Limb (tissue), 2 donors: ENCODE results near the gene ITSN1.
"Not testable (repeated sequence)": the region's sequence is repeated elsewhere in the genome, so short reads cannot be mapped to it uniquely, and the experiment has no call there.

Source experiments
- DNase-seq, 2 donors: peaks; one replicate each; pipeline ENCODE4 v3.0.0-alpha.2; 2016; ENCODE audit errors: extremely low spot score in 2 of 2

Gene ITSN1

GRCh38 chr21:33767960-33768359 is 125.7 kb downstream of the ITSN1 start:
- no peak for DNase-seq

- DNase-seq: no peak
Measured at GRCh38 chr21:33769057-33769456, 126.8 kb downstream of the ITSN1 start.

- DNase-seq: no peak
Measured at GRCh38 chr21:33770542-33770941, 128.2 kb downstream of the ITSN1 start.

DNA sequence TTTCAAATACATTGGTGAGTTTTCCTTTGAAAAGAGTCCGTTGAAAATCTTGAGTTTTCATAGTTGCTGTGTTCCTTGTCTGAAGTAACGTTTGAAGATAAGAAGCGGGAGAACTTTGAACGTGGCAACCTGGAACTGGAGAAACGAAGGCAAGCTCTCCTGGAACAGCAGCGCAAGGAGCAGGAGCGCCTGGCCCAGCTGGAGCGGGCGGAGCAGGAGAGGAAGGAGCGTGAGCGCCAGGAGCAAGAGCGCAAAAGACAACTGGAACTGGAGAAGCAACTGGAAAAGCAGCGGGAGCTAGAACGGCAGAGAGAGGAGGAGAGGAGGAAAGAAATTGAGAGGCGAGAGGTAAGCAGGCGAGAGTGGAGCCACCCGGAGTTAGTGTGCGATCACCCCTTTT is 129.7 kb downstream of the ITSN1 start:
- DNase-seq: no peak

DNA sequence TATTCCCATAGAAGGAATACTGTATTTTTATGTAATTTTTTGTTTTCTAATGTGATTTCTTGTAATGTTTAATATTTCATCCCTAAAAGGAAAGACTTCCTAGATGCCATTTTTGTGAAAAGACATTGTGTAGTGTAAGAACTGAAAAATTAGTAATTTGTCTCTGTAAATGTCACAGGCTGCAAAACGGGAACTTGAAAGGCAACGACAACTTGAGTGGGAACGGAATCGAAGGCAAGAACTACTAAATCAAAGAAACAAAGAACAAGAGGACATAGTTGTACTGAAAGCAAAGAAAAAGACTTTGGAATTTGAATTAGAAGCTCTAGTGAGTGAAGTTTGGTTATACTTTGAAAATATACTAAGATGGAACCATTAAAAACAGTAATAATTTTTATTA is 132.2 kb downstream of the ITSN1 start:
- DNase-seq: no peak

- no peak for DNase-seq
Measured at GRCh38 chr21:33775100-33775828, 133.0 kb downstream of the ITSN1 start.

GRCh38 chr21:33780631-33781030 is 138.3 kb downstream of the ITSN1 start:
- no peak for DNase-seq

DNA sequence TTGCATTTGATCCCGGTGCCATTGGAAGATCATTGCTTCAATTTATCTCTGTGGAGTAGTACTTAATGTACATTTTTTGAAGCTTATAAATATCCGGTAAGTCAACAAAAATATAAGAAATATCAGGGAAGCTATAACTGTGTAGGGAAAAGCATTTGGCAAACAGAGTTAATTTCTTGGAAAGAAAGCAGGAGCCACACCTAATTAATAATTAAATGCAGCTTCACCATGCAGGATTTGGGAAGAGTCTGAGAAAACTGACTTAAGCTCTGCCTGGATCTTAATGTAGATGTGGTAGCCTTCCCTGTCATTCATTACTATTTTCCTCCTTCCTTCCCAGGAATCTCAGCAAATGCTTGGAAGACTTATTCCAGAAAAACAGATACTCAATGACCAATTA is 138.8 kb downstream of the ITSN1 start:
- DNase-seq: no peak

DNA sequence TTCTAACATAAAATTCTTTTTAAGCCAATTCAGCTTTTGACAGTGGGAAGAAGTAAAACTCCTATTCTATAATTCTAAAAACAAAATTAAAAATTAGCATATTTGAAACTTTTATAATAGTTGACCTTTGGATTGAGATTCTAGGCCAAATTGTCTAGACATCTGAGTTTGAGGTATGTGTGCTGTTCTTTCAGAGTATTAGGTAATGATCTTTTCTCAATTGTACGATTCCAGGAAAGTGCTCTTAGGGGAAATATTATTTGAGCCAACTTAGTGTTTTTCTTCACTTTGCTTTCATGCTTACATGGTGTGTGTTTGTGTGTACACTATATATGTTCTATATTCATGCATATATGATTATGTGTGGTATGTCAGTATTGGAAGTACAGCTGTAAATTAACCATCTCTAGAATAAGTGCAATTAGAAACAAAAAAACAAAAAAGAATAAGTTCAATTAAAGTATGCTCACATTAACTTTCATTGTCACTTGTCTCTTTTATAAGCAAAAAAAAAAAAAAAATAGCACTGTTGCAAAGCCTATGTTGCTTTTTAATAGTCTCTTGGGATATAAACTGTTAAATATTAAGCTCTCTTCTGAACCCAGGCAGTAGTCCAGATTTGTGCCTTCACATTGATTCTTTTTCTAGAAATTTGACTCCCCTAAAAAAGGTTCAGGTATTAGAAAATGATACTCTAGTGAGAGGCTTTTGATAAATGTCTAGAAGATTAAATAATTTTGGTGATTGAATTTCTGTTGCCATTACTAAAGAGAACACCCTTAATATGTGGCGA is 141.1 kb downstream of the ITSN1 start:
- no peak for DNase-seq

DNA sequence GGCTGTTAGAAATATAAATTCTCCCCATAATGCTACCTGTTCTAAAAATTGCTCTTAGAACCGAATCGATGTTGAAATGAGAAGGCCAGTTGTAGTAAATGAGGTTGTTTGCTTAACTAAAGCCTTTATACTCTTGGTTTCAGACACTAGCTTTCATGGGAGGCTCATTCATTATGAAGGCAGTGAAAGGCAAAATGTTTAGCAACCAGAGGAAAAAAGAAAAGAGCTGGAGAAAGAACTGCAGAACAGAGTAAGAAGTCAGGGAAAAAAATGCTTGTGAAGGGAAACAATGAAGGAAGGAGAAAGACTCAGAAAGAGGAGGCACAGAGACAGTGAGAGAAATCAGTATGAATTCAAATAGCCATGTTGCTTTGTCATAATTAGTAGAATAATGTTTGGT is 145.1 kb downstream of the ITSN1 start:
- DNase-seq: no peak

DNA sequence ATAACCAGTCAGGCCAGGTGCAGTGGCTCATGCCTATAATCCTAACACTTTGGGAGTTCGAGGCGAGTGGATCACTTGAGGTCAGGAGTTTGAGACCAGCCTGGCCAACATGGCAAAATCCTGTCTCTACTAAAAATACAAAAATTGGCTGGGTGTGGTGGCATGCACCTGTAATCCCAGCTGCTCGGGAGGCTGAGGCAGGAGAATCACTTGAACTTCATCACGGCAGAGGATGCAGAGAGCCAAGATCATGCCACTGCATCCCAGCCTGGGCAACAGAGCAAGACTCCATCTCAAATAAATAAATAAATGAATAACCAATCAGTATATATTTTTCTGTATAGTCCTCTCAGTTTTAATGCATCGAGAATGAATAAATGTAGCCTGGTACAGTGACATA is 146.1 kb downstream of the ITSN1 start:
- not testable (repeated sequence) for DNase-seq

DNA sequence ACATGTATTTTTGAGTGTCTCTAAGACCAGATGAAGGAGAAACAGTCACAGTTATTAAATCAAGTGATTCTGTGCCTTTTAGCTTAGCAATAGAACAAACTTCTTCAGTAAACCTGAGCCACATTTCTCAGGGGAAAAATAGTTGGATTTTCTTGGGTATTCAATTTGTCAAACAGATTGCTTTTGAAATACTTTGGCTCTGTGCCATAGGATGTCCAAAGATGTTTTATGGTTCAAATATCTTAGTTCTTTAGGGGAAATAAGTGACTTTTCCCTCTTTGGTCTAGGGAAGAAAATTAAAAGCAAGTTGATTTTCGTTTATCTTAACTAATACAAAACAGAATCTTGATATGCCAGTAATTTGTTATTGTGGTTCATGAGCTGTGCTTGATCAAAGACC is 147.4 kb downstream of the ITSN1 start:
- no peak for DNase-seq

DNA sequence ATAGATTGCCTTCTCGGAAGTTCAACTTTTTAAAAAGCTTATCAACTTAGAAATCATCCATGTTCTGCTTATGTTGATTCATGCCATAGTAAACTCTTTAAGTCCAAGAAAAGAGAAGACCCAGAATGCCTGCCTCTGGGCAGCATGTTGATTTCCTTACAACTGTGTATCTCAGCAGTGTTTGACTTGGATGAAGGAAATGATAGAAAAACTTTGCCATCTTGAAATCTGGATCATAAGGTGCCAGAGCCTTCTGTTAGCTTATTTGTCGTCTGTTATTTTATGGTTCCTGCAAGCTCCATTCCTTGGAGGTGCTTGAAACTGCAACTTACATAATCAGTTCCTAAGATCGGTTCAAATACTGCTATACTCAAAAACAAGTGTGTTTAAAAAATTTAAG is 148.8 kb downstream of the ITSN1 start:
- no peak for DNase-seq

- no peak for DNase-seq
Measured at GRCh38 chr21:33794596-33794995, 152.3 kb downstream of the ITSN1 start.

DNA sequence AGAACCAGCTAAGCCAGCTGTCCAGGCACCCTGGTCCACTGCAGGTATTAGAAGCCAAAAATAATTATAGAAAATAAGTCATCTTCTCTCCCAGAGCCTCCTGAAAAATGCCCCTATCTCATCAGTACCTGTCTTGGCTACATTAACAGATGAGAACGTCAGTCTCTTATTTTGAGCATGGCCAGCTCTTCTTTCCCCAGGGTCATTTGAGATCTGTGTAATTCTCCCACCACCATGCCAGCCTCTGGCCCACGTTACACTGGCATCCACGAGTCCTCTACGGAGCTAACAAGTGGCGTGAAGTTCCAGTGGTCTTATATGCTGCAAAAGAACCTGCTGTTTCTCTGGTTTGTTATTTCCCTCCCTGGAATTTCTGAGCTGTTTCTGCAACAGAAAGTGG is 155.3 kb downstream of the ITSN1 start:
- no peak for DNase-seq

DNA sequence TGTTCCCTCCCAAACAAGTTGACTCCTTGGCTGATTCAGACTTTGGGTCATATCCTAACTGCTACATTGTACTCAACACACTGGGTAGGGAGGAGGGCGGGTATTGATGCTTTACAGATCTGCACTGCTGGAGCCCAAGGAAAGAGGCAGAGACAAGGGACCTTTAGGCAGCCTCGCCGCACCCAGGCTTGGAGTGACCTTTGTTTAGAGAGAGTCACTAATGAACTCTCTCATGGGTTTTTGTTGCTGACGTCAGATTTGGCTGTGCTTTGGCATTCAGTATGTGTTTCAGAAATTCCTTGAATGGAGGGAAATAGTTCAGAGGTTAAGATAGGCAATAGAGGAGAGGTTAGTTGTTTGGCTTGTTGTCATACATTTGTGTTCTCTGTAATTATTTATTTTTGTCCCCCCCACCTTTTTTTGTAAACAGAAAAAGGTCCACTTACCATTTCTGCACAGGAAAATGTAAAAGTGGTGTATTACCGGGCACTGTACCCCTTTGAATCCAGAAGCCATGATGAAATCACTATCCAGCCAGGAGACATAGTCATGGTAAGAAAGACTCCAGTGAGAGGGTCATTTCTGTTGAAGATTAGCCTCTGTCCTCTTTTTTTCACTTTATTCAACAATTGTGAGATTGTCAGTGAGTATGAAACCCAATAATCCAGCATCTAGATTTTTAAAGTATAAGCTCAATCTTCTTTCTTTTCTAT is 157.2 kb downstream of the ITSN1 start:
- DNase-seq: no peak

- no peak for DNase-seq
Measured at GRCh38 chr21:33800753-33801423, 158.6 kb downstream of the ITSN1 start.

- DNase-seq: no peak
Measured at GRCh38 chr21:33801424-33802405, 159.4 kb downstream of the ITSN1 start.

DNA sequence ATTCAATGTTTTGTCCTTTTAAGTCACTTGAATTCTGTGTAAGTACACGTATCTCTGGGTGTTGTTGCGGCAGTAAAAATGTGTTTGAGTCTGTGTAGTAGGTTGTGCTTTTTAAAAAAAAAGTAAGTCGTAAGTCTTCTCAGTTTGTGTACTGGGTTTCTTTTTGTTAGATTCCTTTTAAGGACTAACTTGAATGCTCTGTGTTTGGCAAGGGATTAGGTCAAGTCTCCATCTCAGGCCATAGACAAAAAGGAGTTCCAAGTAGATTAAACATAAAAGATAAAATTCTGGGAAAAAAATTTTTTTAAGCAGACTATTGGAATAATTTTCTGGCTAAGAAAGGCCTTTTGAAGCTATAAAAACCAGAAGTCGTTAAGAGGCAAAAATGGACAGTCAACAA is 160.2 kb downstream of the ITSN1 start:
- DNase-seq: no peak

DNA sequence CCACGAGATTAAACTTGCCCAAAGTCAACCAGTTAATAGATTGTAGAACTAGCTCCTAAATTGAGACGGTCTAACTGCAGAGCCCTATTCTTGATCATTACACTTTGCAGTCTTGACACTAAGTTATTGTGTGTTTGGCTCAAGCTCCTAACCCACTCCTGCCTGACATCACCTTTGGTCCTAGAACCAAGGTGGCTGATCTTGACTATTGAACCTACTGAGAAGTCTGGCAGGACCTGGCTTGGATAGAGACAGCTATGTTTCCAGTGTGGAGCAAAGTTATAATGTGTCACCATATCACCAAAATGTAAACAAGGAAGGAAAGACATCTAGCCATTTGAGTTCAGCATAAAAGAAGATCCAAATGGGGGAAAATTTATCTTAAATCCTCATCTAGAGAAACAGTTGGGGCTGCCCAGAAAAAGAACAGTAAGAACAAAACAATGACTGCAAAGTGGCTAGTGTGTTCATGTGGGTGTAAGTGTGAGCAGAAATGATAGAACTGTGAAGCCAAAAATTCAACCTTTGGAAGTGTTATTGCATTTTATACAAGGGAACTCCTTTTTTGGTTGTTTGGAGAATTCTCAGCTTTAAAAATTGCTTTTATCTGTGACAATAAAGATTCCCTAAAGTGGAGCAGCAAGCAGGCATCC is 166.5 kb downstream of the ITSN1 start:
- DNase-seq: no peak
